ENCODE measurements around the gene BMPR1B. TPM values are rescaled to one million over a fixed set of nuclear protein-coding genes. Genes with fewer than 3 reads are reported as not detected.

BMPR1B gene
- total and polyA plus RNA-seq, 2 of the 4 experiments (the other 2 are of a cell fraction): 0.24 to 0.90 TPM

DNA sequence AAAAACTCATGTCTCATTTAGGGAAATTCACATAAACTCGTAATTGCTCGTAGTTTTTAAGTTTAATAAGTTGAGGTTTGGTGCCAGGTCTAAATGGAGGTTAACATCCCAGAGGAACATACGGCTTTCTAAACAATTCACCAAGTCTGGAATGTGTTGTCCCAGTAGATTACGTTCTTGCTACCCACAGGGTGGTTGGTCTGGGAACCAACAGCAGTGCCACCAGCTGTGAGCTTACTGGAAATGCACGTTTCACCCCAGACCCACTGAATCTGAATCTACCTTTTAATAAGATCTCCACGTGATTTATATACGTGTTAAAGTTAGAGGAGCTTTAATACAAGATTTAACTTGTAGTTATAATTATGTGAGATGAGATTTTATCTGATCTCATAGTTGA, 134.3 kb downstream of the BMPR1B start:
- Histone ChIP-seq H2BK120ac (ENCODE audit: low read depth, low read length) (peak overlapping the region; percentile 49; the same call in 1 of the 2 replicates), H2BK15ac (ENCODE audit: low read depth, low read length) (no peak overlapping the region), H4K8ac (ENCODE audit: low read depth in 2 of 2, low read length in 2 of 2) (no peak overlapping the region), H4K5ac (ENCODE audit: low read depth, low read length) (no peak overlapping the region), H2BK20ac (ENCODE audit: low read depth, low read length) (no peak overlapping the region), H3K23ac (ENCODE audit: low read depth, low read length) (no peak overlapping the region), H3K79me1 (ENCODE audit: low read depth in 1 of 2, low read length in 2 of 2) (no peaks in the 10 kb centered on the region), H3K18ac (ENCODE audit: low read depth, low read length) (no peak overlapping the region), H2AK5ac (ENCODE audit: low read depth, low read length) (0 out of 2 replicates have a peak overlapping the region, but pooled peaks have one; percentile 13), H3K56ac (ENCODE audit: extremely low read depth, insufficient read depth, low read length) (no peak overlapping the region), H3K4me2 (ENCODE audit: low read depth, low read length) (no peak overlapping the region), H4K20me1 (ENCODE audit: insufficient read depth, low read length) (no peaks in the 10 kb centered on the region), H3K4ac (ENCODE audit: low read depth, low read length) (no peak overlapping the region; the same call in 1 of the 2 replicates), H2AK9ac (replicated peaks; ENCODE audit: low read depth, low read length, poor library complexity) (no peak overlapping the region), H2AFZ (replicated peaks; ENCODE audit: low read length, poor library complexity) (no peak overlapping the region), H3K9me1 (ENCODE audit: insufficient read depth, low read length) (peaks cover 2% of the 10 kb centered on the region; the same call in 1 of the 2 replicates), H3K9ac (ENCODE audit: low read depth, low read length) (no peak overlapping the region), H3K27ac (ENCODE audit: insufficient read depth, low read length) (no peak overlapping the region), H3K14ac (replicated peaks; ENCODE audit: low read depth, low read length) (no peak overlapping the region), H3K36me3 (ENCODE audit: control insufficient read depth, insufficient read depth, low read length) (no peaks in the 10 kb centered on the region), H2BK5ac (ENCODE audit: low read depth, low read length, poor library complexity, severe bottlenecking) (no peak overlapping the region), H3K4me1 (ENCODE audit: control insufficient read depth, insufficient read depth, low read length) (peaks cover 2% of the 10 kb centered on the region), H3K9me3 (ENCODE audit: control insufficient read depth, insufficient read depth, low read length) (peaks cover 3% of the 10 kb centered on the region), H4K91ac (ENCODE audit: insufficient read depth, low read depth, low read length) (peak overlapping the region; percentile 34; the same call in 1 of the 2 replicates), H3K27me3 (ENCODE audit: control insufficient read depth, insufficient read depth, low read length) (no peaks in the 10 kb centered on the region), H3K4me3 (ENCODE audit: insufficient read depth, low read depth, low read length) (no peak overlapping the region)
- ATAC-seq (ENCODE audit: low read depth) (no peak), DNase-seq (no peak)
- no TSS peak for BruUV-seq (replicated peaks)
- WGBS, 2 experiments (ENCODE audit: extremely low coverage in 2 of 2, insufficient read length in 1 of 2): 100% methylated on average over 1 of the region's 7 CpGs; no CpG with 5 or more reads in 1 of the 2 experiments
- ChIA-PET CTCF (interaction anchor here (0.6 kb wide), 1 partner anchor 39 kb away, joined by 3 read pairs; no protein-coding TSS in a partner anchor), POLR2A (ENCODE audit: unreplicated experiment) (no interaction called here)
- TF ChIP-seq POLR2A (IDR thresholded peaks at IDR 0.05; ENCODE audit: low read depth, low read length): no peak
- TF ChIP-seq, protein P1, sequence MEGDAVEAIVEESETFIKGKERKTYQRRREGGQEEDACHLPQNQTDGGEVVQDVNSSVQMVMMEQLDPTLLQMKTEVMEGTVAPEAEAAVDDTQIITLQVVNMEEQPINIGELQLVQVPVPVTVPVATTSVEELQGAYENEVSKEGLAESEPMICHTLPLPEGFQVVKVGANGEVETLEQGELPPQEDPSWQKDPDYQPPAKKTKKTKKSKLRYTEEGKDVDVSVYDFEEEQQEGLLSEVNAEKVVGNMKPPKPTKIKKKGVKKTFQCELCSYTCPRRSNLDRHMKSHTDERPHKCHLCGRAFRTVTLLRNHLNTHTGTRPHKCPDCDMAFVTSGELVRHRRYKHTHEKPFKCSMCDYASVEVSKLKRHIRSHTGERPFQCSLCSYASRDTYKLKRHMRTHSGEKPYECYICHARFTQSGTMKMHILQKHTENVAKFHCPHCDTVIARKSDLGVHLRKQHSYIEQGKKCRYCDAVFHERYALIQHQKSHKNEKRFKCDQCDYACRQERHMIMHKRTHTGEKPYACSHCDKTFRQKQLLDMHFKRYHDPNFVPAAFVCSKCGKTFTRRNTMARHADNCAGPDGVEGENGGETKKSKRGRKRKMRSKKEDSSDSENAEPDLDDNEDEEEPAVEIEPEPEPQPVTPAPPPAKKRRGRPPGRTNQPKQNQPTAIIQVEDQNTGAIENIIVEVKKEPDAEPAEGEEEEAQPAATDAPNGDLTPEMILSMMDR (conservative IDR thresholded peaks at IDR 0.05; ENCODE audit: low read depth, low read length): no peak
- no peak for TF ChIP-seq SMC3 (IDR thresholded peaks at IDR 0.05; ENCODE audit: low read depth, low read length)
- no peak for TF ChIP-seq BHLHE40 (IDR thresholded peaks at IDR 0.05; ENCODE audit: low read depth, low read length)
- TF ChIP-seq, protein P2, sequence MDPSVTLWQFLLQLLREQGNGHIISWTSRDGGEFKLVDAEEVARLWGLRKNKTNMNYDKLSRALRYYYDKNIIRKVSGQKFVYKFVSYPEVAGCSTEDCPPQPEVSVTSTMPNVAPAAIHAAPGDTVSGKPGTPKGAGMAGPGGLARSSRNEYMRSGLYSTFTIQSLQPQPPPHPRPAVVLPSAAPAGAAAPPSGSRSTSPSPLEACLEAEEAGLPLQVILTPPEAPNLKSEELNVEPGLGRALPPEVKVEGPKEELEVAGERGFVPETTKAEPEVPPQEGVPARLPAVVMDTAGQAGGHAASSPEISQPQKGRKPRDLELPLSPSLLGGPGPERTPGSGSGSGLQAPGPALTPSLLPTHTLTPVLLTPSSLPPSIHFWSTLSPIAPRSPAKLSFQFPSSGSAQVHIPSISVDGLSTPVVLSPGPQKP (IDR thresholded peaks at IDR 0.05; ENCODE audit: borderline replicate concordance, low read depth, low read length): no peak
- TF ChIP-seq CEBPB (IDR thresholded peaks at IDR 0.05; ENCODE audit: low read depth, low read length): no peak
- in situ Hi-C loops (cut with MboI; ENCODE audit: low sequenced_read_pairs) (no loop called here), dilution Hi-C loops (cut with HindIII; ENCODE audit: low sequenced_read_pairs, unreplicated experiment) (no loop called here), intact Hi-C loops (cut with micrococcal nuclease) (no loop called here)

Data from IMR-90 (cell line).